ENCODE measurements around the gene SIRT2.
"Not testable (repeated sequence)": the region's sequence is repeated elsewhere in the genome, so short reads cannot be mapped to it uniquely, and the experiment has no call there.

SIRT2 gene

GRCh38 chr19:38900743-38901190, 1.3 kb upstream of the SIRT2 start:
- in situ Hi-C loops (cut with MboI; ENCODE audit: low sequenced_read_pairs) = loop anchor here (25.0 kb wide), 1 partner anchor 488 kb away; the partner anchor contains the start of gene FAM98C

DNA sequence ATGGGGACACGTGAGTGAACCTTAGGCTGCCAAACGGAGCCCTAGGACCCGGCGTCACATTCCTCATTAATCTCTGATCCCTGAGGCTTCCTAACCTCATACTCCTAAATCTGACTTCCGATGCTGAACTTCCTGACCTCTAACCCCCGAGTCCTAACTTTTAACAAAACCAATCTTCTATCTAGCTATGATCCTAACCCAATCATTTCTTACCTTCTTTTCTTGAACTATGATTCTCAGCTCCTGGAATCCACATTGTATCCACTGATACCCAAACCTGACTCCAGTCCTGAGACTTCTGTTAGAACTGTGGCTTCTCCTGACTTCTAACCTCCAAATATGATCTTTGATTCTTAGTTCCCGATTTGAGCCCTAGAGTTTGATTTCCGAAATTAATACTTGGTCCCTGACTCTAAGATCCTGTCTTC, 798 bp upstream of the SIRT2 start:
- in situ Hi-C loops (cut with MboI; ENCODE audit: low sequenced_read_pairs) = loop anchor here (25.0 kb wide), 1 partner anchor 488 kb away; the partner anchor contains the start of gene FAM98C

- in situ Hi-C loops (cut with MboI; ENCODE audit: low sequenced_read_pairs) = no loop called here
These were observed 501 bp downstream of the SIRT2 start for GRCh38 chr19:38898788-38899446.

DNA sequence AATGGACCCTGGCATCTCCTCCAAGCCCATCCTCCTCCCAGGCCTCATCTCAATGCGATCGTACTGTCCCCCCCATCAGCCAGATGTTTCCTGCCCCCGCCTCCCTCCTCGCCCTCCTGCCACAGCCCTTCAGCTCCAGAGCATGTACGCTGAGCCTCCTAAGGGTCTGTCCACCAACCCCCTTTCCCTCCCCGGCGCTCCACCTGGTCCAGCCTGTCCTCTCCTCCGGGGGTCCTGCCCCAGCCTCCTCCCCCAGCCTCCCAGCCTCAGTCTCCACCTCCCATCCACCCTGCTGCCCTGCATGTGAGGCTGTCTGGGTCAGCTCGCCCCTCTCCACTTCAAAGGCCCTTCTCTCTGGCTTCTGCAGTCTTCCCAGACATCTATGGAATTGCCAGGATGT, 4.5 kb downstream of the SIRT2 start:
- in situ Hi-C loops (cut with MboI; ENCODE audit: low sequenced_read_pairs) = no loop called here

DNA sequence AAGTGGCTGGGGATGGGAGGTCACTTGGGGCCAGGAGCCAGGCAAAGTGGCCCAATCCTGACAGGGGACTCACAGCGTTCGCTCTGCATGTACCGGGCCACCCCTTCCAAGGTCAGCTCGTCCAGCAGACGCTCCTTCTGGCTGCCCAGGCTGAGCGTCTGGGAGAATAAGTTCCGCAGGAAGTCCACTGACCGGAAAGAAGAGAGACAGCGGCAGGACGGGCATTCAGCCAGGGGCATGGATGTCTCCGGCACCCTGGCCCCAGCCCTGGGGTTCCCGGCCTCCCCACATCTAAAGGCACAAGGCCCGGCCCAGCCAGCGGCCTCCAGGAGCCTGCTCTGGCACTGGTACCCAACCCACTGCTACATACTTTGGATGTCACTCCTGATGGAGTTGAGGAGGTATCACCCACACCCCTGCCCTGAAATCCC, 6.1 kb downstream of the SIRT2 start:
- in situ Hi-C loops (cut with MboI; ENCODE audit: low sequenced_read_pairs) = no loop called here

GRCh38 chr19:38892841-38893240, 6.6 kb downstream of the SIRT2 start:
- in situ Hi-C loops (cut with MboI; ENCODE audit: low sequenced_read_pairs) = no loop called here

- in situ Hi-C loops (cut with MboI; ENCODE audit: low sequenced_read_pairs) = no loop called here
These were observed 7.6 kb downstream of the SIRT2 start for GRCh38 chr19:38891771-38892170.

DNA sequence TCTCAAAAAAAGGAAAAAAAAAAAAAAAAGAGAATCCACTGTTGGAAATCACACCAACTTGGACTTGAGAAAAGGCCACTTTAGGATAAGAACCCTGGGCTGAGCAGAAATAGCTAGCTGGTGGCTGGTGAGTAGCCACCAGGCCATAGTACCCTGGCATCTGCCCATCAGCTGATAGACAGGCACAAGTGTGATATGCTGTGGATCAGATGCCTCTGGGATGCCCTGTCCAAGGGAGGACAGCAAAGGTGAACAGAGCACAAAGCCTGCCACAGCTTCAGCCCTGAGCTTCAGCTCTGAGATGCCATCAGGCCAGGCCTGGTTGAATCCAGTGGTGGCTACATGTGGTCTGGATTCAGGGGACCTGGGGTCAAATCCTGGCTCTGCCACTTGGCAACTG, 8.7 kb downstream of the SIRT2 start:
- in situ Hi-C loops (cut with MboI; ENCODE audit: low sequenced_read_pairs) = no loop called here

DNA sequence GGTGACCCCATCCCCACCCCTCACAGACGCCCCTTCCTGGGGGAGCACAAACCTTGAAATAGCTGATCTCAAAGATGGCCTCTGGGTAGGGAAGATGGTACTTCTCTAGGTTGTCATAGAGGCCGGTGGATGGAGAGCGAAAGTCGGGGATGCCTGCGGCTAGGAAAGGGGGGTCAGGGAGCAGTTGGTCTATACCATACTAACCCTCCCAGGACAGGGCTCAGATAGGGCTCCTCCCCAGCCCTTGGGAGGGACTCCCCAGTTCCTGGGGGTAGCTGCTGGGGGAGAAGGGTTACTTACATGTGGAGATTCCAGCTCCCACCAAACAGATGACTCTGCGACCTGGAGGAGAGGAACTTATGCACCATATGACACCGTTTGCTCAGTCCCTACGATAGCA, 9.6 kb downstream of the SIRT2 start:
- in situ Hi-C loops (cut with MboI; ENCODE audit: low sequenced_read_pairs) = no loop called here

DNA sequence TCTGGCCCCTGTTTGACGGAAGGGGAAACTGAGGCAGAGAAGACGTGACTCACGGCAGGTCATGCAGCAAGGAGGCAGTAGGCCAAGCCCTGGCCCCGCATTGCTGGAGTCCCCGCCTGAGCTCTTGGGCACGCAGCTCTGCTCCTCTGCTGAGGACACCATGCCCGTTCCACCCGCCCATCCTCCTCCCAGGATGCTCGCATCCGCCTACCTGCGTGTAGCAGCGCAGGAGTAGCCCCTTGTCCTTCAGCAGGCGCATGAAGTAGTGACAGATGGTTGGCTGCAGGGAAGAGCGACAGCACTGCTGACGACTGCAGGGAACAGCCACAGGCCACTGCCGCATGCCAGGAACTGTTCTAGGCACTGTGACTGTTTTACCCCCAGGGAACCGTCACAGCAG, 10.5 kb downstream of the SIRT2 start:
- in situ Hi-C loops (cut with MboI; ENCODE audit: low sequenced_read_pairs) = no loop called here

- in situ Hi-C loops (cut with MboI; ENCODE audit: low sequenced_read_pairs) = not testable (repeated sequence)
These were observed 14.7 kb downstream of the SIRT2 start for GRCh38 chr19:38884691-38885090.

DNA sequence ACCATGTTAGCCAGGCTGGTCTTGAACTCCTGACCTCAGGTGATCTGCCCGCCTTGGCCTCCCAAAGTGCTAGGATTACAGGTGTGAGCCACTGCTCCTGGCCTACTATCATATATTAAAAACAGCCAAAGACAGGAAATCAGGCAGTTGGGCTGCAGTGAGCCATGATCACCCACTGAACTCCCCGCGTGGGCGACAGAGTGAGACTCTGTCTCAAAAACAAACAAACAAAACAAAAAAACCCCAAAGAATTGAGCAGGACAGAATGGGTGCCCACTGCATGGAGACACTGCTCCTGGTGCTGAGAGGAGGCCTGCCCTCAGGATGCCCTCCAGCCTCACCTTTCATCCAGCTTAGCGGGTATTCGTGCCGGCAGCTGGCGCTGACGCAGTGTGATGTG, 16.1 kb downstream of the SIRT2 start:
- in situ Hi-C loops (cut with MboI; ENCODE audit: low sequenced_read_pairs) = no loop called here

DNA sequence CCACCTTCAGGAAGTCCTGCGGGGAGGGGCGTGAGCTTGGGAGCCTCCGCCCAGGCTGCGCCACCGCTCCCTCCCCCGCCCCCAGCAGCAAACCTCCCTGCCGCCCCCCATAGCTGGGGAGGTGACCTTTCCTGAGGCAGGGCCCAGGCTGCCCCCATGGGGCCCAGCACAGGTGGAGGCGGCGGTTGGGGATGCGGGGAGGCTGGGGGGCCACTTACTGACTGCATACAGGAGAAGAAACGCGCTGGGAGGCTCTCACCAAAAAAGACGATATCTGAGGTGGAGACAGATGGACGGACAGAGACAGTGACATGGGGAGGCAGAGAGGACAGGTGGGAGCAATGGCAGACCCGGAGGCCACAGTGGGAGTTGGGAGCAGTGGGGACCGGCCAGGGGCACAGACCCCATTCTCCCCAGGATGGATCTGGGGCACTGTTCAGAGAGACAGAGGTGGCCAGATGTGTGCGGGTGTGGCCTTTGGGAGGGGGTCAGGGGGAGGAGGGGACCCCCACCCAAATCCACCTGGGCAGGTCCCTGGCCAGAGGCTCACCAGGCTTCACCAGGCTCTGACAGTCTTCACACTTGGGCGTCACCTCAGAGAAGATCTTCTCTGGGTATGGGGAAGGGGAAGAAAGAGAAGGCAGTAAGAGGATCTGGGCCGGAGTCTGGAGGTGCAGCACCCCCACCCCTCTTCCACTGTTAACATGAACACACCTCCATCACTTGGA, 18.4 kb downstream of the SIRT2 start:
- in situ Hi-C loops (cut with MboI; ENCODE audit: low sequenced_read_pairs) = no loop called here

- in situ Hi-C loops (cut with MboI; ENCODE audit: low sequenced_read_pairs) = no loop called here
These were observed 19.1 kb downstream of the SIRT2 start for GRCh38 chr19:38880076-38880881.

- in situ Hi-C loops (cut with MboI; ENCODE audit: low sequenced_read_pairs) = no loop called here
These were observed 20.0 kb downstream of the SIRT2 start for GRCh38 chr19:38879400-38879751.

DNA sequence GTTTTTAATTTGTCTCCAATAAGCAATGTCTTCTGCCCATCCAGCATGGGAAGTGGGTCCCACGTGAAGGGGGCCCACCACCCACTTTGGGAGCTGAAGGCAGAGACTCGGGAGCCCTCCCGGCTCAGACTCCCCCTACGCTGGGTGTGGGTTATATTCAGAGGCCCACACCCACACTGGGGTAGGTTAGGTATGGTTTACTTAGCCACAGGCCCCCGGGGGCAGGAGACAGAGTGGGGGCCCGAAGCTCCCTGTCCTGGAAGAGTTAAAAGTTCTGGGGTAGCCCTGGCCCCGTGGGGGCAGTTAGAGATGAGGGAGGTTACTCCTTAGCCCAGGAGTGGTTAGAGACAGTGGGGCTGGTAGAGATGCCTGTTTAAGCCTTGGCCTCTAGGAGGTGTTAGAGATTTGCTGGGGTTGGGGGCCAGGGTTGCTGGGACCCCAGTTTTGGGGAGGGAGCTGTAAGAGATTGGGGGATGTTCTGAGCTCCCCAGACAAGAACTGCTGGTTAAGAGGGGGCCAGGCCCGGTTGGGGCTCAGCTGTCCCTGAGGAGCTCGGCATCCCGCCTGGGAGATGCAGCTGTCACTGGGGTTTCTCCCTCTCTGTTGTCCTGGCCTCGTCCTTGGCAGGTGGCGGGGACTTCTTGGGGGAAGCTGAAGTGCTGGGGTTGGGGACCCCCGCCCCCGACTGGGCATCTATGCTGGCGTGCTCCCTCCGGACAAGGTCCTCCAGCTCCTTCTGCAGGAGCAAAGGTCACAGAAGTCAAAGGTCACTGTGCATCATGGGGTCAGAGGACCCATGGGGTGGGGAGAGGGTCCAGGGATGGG, 20.6 kb downstream of the SIRT2 start:
- in situ Hi-C loops (cut with MboI; ENCODE audit: low sequenced_read_pairs) = no loop called here

DNA sequence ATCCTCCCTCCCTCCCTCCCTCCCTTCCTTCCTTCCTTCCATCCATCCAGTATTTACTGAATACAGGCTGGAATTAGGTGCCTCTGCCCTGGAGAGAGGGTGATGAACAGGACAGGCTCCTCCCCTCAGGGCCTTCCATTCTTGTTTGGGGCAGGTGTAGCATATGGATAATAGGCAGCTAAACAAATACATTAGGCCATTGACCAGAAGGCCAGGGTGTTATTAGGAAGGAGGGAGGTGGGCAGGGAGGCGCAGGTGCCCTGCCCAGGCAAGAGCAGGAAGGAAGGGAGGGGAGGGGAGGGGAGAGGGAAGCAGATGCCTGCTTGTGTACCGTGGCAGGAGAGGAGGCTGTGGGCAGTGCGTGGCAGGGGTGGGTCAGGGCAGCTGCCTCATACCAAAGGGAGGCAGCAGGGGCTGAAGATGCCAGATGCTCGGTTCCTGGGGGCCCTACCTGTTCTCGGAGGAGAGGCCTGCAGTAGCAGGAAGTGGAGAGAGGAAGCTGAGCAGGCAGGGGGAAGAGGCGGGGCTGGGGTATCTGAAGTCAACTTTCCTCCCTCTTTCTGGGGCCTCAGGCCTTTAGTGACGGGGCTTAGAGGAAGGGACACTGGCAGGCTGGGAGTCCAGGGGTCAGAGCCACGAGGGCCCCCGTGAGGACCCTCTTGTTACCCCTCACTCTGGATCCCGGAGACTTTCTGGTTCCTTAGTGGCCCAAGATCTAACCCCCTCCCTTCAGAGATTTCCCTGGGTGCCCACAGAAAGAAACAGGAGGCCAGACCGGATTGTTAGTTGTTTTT, 21.4 kb downstream of the SIRT2 start, which contains the start of gene RINL:
TSS of gene RINL (minus strand) at position 495 of the 794 bp plus-strand sequence. CDS start 1,533 bp downstream, outside the sequence.
- in situ Hi-C loops (cut with MboI; ENCODE audit: low sequenced_read_pairs) = no loop called here

DNA sequence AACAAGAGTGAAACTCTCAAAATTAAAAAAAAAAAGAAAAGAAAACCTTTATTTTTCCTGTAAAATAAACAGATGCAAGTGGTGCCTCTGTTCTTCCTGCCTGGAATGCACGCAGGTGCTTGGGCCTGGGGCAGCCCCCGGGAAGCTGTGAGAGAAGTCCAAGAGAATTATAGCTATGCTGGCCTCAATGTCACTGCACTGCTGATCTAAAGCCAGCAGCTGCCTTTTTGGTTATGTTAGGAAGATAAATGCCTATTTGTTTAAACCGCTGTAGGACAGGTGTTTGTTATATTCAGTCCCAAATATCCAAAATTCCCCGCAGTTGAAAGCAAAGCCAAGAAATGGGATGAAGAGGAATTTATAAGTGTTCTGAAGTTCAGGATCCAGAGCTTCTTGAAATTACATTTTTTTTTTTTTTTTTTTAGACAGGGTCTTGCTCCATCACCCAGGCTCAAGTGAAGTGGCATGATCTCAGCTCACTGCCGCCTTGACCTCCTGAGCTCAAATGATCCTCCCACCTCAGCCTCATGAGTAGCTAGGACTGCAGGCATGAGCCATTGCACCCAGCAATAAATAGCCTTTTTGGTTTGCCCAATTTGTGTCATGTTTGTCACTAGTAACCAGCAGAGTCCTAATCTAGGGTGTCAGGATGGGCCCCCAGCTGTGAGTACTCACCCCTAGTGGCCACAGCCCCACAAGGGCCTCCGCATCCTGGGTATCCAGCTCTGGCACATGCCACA, 23.6 kb downstream of the SIRT2 start:
- in situ Hi-C loops (cut with MboI; ENCODE audit: low sequenced_read_pairs) = no loop called here

- in situ Hi-C loops (cut with MboI; ENCODE audit: low sequenced_read_pairs) = not testable (repeated sequence)
These were observed 26.0 kb downstream of the SIRT2 start for GRCh38 chr19:38873400-38873799.
